WTC11 (cell line): Measurements from ENCODE around the gene NUP214. TPM values are rescaled to one million over a fixed set of nuclear protein-coding genes. Genes with fewer than 3 reads are reported as not detected.

Experiments used
- ATAC-seq: fragments of 200-7000 bp; cut with Tn5 transposase; 2 replicates; pipeline ENCODE4 v1.10.0; 2021; ENCODE audit warnings: mild to moderate bottlenecking, moderate library complexity
- CTCF ChIA-PET: fragments of 300-600 bp; sonication (Branson Sonifier 250); formaldehyde crosslinking; loops from one replicate; lab custom pipeline; 2021; ENCODE audit warnings: antibody characterized with exemption; lab: Charles Lee
- POLR2A ChIA-PET: fragments of 350-600 bp; sonication (Branson Sonifier 250); formaldehyde crosslinking; loops from one replicate; lab custom pipeline; 2021; ENCODE audit warnings: antibody characterized with exemption; lab: Charles Lee
- DNase-seq: peaks from one replicate; pipeline ENCODE4 v3.0.0; 2021; ENCODE audit warnings: low spot score
- H3K27ac Mint-ChIP-seq: 2 replicates; pipeline ENCODE4 v1.8.0; 2021; ENCODE audit warnings: mixed read lengths
- H3K27me3 Mint-ChIP-seq: 2 replicates; pipeline ENCODE4 v1.8.0; 2021; ENCODE audit warnings: low read depth, mild to moderate bottlenecking, moderate library complexity, mixed read lengths
- H3K36me3 Mint-ChIP-seq: 2 replicates; pipeline ENCODE4 v1.8.0; 2021; ENCODE audit warnings: mixed read lengths
- H3K4me1 Mint-ChIP-seq: 2 replicates; pipeline ENCODE4 v1.8.0; 2022; ENCODE audit warnings: mixed read lengths
- H3K4me3 Mint-ChIP-seq: 2 replicates; pipeline ENCODE4 v1.8.0; 2021; ENCODE audit warnings: mild to moderate bottlenecking, moderate library complexity, mixed read lengths
- H3K9me3 Mint-ChIP-seq: 2 replicates; pipeline ENCODE4 v1.8.0; 2021; ENCODE audit warnings: mixed read lengths
- CREM ChIP-seq: sonication (generic); formaldehyde crosslinking; IDR thresholded peaks from 2 replicates; pipeline ENCODE4 v1.8.1; 2022; ENCODE audit warnings: mild to moderate bottlenecking, missing genetic modification reagents, moderate library complexity
- CTCF ChIP-seq: fragments of 200-600 bp; IDR thresholded peaks from 2 replicates; pipeline ENCODE4 v1.8.0; 2022; ENCODE audit warnings: antibody characterized with exemption
- EMX1 ChIP-seq: fragments of 250-450 bp; sonication (Bioruptor Pico); IDR thresholded peaks from 2 replicates; pipeline ENCODE4 v1.8.0; 2021; ENCODE audit warnings: mild to moderate bottlenecking
- ESRRA ChIP-seq: sonication (generic); formaldehyde crosslinking; IDR thresholded peaks from 2 replicates; pipeline ENCODE4 v1.8.1; 2022; ENCODE audit warnings: mild to moderate bottlenecking, missing genetic modification reagents, borderline replicate concordance
- ETV6 ChIP-seq: sonication (generic); formaldehyde crosslinking; IDR thresholded peaks from 2 replicates; pipeline ENCODE4 v1.8.1; 2022; ENCODE audit warnings: mild to moderate bottlenecking, missing genetic modification reagents
- FOXK1 ChIP-seq: sonication (generic); formaldehyde crosslinking; IDR thresholded peaks from 2 replicates; pipeline ENCODE4 v1.8.0; 2022; ENCODE audit warnings: mild to moderate bottlenecking, moderate library complexity, missing genetic modification reagents
- FOXP1 ChIP-seq: sonication (generic); formaldehyde crosslinking; IDR thresholded peaks from 2 replicates; pipeline ENCODE4 v1.8.0; 2022; ENCODE audit warnings: missing genetic modification reagents, mild to moderate bottlenecking, moderate library complexity, borderline replicate concordance
- FOXP4 ChIP-seq: sonication (generic); formaldehyde crosslinking; IDR thresholded peaks from 2 replicates; pipeline ENCODE4 v1.8.0; 2022; ENCODE audit warnings: mild to moderate bottlenecking, missing genetic modification reagents
- HMGA2 ChIP-seq: fragments of 250-450 bp; sonication (Bioruptor Pico); IDR thresholded peaks from 2 replicates; pipeline ENCODE4 v1.4.0; 2021; ENCODE audit warnings: mild to moderate bottlenecking, moderate library complexity
- IRF2 ChIP-seq: sonication (generic); formaldehyde crosslinking; IDR thresholded peaks from 2 replicates; pipeline ENCODE4 v1.8.0; 2022; ENCODE audit warnings: low read depth, missing genetic modification reagents, borderline replicate concordance
- JAZF1 ChIP-seq: fragments of 250-450 bp; sonication (Bioruptor Pico); IDR thresholded peaks from 2 replicates; pipeline ENCODE4 v1.9.0; 2021; ENCODE audit warnings: moderate library complexity, mild to moderate bottlenecking, inconsistent platforms
- JUN ChIP-seq: sonication (generic); formaldehyde crosslinking; IDR thresholded peaks from 2 replicates; pipeline ENCODE4 v1.8.0; 2023; ENCODE audit warnings: mild to moderate bottlenecking, missing genetic modification reagents
- MYBL2 ChIP-seq: sonication (generic); formaldehyde crosslinking; IDR thresholded peaks from 2 replicates; pipeline ENCODE4 v1.8.1; 2023; ENCODE audit warnings: mild to moderate bottlenecking, moderate library complexity, missing genetic modification reagents
- NR2C2 ChIP-seq: sonication (generic); formaldehyde crosslinking; IDR thresholded peaks from 2 replicates; pipeline ENCODE4 v1.8.0; 2022; ENCODE audit warnings: mild to moderate bottlenecking, missing genetic modification reagents
- RELA ChIP-seq: sonication (generic); formaldehyde crosslinking; IDR thresholded peaks from 2 replicates; pipeline ENCODE4 v1.8.1; 2022; ENCODE audit warnings: missing genetic modification reagents, mild to moderate bottlenecking, borderline replicate concordance
- SOX15 ChIP-seq: fragments of 250-450 bp; sonication (Bioruptor Pico); IDR thresholded peaks from 2 replicates; pipeline ENCODE4 v1.9.0; 2021; ENCODE audit warnings: mild to moderate bottlenecking
- SP1 ChIP-seq: sonication (generic); formaldehyde crosslinking; conservative IDR thresholded peaks from 2 replicates; pipeline ENCODE4 v1.8.1; 2022; ENCODE audit warnings: missing genetic modification reagents
- STAT6 ChIP-seq: sonication (generic); formaldehyde crosslinking; conservative IDR thresholded peaks from 2 replicates; pipeline ENCODE4 v1.8.1; 2023; ENCODE audit warnings: mild to moderate bottlenecking, low read depth, missing genetic modification reagents, moderate library complexity
- TCF7 ChIP-seq: sonication (generic); formaldehyde crosslinking; IDR thresholded peaks from 2 replicates; pipeline ENCODE4 v1.8.0; 2022; ENCODE audit warnings: mild to moderate bottlenecking, low read depth, missing genetic modification reagents, moderate library complexity
- TEAD1 ChIP-seq: sonication (generic); formaldehyde crosslinking; IDR thresholded peaks from 2 replicates; pipeline ENCODE4 v1.8.0; 2022; ENCODE audit warnings: mild to moderate bottlenecking, missing genetic modification reagents
- ZBTB21 ChIP-seq: sonication (generic); formaldehyde crosslinking; IDR thresholded peaks from 2 replicates; pipeline ENCODE4 v1.8.1; 2023; ENCODE audit warnings: mild to moderate bottlenecking, missing genetic modification reagents, borderline replicate concordance
- ZNF138 ChIP-seq: sonication (generic); formaldehyde crosslinking; conservative IDR thresholded peaks from 2 replicates; pipeline ENCODE4 v1.8.1; 2022; ENCODE audit warnings: mild to moderate bottlenecking, moderate library complexity, missing genetic modification reagents
- ZNF219 ChIP-seq: sonication (generic); formaldehyde crosslinking; IDR thresholded peaks from 2 replicates; pipeline ENCODE4 v1.8.0; 2023; ENCODE audit warnings: missing genetic modification reagents, mild to moderate bottlenecking, borderline replicate concordance
- ZNF512 ChIP-seq: sonication (generic); formaldehyde crosslinking; IDR thresholded peaks from 2 replicates; pipeline ENCODE4 v1.8.1; 2022; ENCODE audit warnings: missing genetic modification reagents, borderline replicate concordance
- ZSCAN18 ChIP-seq: fragments of 250-450 bp; sonication (Bioruptor Pico); IDR thresholded peaks from 2 replicates; pipeline ENCODE4 v2.1.2; 2022; ENCODE audit warnings: mild to moderate bottlenecking, moderate library complexity
- total RNA-seq: library from RNA; stranded (reverse); gene quantifications from 3 replicates; pipeline ENCODE4 v1.2.3, GENCODE V29; 2021

Gene NUP214
- total RNA-seq, 1 experiment from 2014 or later = 41.8 TPM

- ChIA-PET CTCF (no interaction called here), POLR2A (no interaction called here)
- Mint-ChIP-seq H3K4me1 (no peaks in the 10 kb centered on the region), H3K27me3 (no peaks in the 10 kb centered on the region), H3K36me3 (peaks cover 63% of the 10 kb centered on the region), H3K27ac (no peak overlapping the region), H3K4me3 (no peak overlapping the region), H3K9me3 (no peaks in the 10 kb centered on the region)
- DNase-seq (no peak), ATAC-seq (no peak)
- no peak for TF ChIP-seq STAT6
- no peak for TF ChIP-seq IRF2 (CRISPR knock-in tag)
- no peak for TF ChIP-seq ETV6 (CRISPR knock-in tag)
- no peak for TF ChIP-seq CTCF
- TF ChIP-seq FOXP4 (CRISPR knock-in tag) = no peak
- TF ChIP-seq ESRRA (CRISPR knock-in tag) = no peak
- no peak for TF ChIP-seq RELA (CRISPR knock-in tag)
- no peak for TF ChIP-seq ZNF219 (CRISPR knock-in tag)
- TF ChIP-seq JUN (CRISPR knock-in tag) = no peak
- TF ChIP-seq SOX15 (CRISPR knock-in tag) = no peak
- TF ChIP-seq FOXP1 (CRISPR knock-in tag) = no peak
- TF ChIP-seq SP1 (CRISPR knock-in tag) = no peak
- TF ChIP-seq CREM (CRISPR knock-in tag) = no peak
- TF ChIP-seq FOXK1 = no peak
- no peak for TF ChIP-seq ZSCAN18
- TF ChIP-seq EMX1 (CRISPR knock-in tag) = no peak
Observed at GRCh38 chr9:131117762-131118145, 7.6 kb upstream of the NUP214 start.

- Mint-ChIP-seq H3K36me3 (peaks cover 52% of the 10 kb centered on the region), H3K27ac (no peak overlapping the region), H3K4me1 (no peaks in the 10 kb centered on the region), H3K27me3 (no peaks in the 10 kb centered on the region), H3K4me3 (no peak overlapping the region), H3K9me3 (no peaks in the 10 kb centered on the region)
- no peak for ATAC-seq
- no peak for DNase-seq
- ChIA-PET CTCF (no interaction called here), POLR2A (no interaction called here)
- TF ChIP-seq JAZF1 = no peak
- TF ChIP-seq TEAD1 (CRISPR knock-in tag) = no peak
- TF ChIP-seq TCF7 = no peak
- no peak for TF ChIP-seq ZNF512
- TF ChIP-seq NR2C2 (CRISPR knock-in tag) = no peak
- no peak for TF ChIP-seq ZBTB21 (CRISPR knock-in tag)
- TF ChIP-seq SP1 (CRISPR knock-in tag) = no peak
- no peak for TF ChIP-seq STAT6
- no peak for TF ChIP-seq HMGA2 (CRISPR knock-in tag)
- no peak for TF ChIP-seq MYBL2 (CRISPR knock-in tag)
- no peak for TF ChIP-seq ZNF138 (CRISPR knock-in tag)
Observed at GRCh38 chr9:131119600-131119999, 5.8 kb upstream of the NUP214 start.
